Ureter (tissue), 1 donor: ENCODE results near the gene TNNI2. TPM values are rescaled to one million over a fixed set of nuclear protein-coding genes. Genes with fewer than 3 reads are reported as not detected.

Experiments
- DNase-seq: peaks from one replicate; pipeline ENCODE4 v3.0.0-alpha.2; 2020; ENCODE audit warnings: low spot score
- total RNA-seq: library from RNA; stranded (reverse); gene quantifications from one replicate; pipeline ENCODE4 v1.2.4, GENCODE V29; 2023
- donor health status: DM: yes; HTN: yes; CAD: no.

The TNNI2 gene
- total RNA-seq, 1 donor from 2014 or later = 45.0 TPM

DNA sequence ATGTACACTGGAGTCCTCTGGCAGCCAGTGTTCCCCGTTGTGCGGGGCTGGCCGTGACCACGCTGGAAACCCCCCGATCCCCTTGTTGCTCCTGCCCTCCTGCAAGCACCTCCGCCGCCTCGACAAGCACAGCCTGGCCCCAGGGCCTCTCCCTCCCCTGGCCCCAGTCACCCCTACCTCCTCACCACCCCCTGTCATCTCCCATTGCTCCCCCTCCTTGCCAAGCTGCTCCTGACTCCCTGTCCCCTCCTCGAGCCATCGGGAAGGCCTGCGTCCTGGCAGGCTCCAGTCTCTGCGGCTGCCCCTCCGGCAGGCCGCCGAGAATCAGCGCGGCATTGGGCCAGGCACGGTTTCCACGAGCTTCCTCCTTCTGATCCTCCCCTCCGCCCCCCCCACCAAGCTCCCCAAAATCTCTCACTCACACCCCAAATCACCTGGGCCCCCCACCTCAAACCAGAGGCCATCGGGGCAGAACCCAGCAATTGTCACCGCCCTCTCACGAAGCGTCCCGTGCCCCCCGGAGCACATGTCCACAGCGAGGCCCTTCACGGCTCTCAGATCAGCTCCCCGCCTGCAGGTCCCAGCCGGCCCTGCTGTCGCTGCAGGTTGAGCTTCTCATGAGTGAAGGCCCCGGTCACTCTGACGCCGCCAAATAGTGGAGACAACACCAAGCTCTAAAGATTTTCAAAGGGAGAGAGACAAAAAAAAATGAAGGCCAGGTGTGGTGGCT, 8.4 kb downstream of the TNNI2 start:
- DNase-seq = no peak

DNA sequence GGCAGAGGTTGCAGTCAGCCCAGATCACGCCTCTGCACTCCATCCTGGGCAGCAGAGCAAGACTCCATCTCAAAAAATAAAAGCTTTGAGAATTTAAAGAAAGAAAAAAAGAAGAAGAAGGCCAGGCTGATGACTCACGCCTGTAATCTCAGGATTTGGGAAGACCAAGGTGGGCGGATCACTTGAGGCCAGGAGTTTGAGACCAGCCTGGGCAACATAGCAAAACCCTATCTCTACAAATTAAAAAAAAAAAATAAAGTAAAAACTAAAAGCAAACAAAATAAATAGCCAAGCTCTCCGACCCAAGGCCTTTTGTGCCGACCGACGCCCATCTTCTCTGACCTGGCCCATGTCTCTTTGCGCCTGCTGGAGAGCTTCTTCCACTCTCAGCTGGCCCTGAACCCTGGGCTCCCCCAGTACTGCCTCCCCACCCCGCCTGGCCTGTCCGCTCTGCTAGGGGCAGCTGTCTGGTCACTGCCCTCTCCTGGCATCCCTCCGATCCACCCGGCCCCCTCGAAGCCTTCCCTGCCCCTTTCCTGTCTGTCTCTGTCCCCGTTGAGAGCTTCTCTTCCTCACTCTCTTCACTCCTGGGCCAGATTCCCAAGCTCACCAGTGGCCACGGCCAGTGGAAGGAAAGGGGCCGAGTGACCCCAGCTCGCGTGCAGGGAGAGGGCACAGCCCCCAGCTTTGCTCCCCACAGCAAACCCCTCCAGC, 9.3 kb downstream of the TNNI2 start:
- no peak for DNase-seq

DNA sequence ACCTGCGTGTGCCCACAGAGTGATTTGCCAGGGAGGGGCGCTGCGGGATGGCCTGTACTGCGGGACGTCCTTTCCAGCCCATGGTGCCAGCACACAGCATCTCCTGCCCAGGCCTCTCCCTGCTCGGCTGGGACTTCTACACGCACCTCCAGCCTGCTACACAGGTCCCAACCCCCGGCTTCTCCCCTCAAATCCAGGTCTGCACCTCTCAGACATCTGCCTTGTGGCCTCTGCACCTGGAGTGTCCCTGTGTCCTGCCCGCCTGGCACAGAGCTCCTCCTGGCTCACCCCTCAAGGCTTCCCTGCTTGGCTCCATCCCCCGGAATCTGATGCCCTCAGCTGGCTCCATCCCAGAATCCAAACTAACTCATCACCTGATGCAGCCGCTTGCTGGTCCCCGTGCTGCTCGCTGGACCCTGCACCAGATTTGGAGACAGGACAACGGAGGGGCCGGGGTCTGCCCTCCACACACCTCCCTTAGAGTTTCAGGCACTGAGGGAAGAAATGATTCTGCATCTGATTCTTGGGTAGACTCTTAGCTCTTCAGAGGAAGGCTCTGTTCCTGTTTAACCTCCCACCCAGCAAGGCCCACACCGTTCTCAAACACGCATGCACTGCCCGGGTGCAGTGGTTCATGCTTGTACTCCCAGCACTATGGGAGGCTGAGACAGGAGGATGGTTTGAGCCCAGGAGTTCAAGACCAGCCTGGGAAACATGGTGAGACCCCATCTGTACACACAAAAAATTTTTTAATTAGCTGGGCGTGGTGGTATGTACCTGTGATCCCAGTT, 10.1 kb downstream of the TNNI2 start:
- DNase-seq = no peak

DNA sequence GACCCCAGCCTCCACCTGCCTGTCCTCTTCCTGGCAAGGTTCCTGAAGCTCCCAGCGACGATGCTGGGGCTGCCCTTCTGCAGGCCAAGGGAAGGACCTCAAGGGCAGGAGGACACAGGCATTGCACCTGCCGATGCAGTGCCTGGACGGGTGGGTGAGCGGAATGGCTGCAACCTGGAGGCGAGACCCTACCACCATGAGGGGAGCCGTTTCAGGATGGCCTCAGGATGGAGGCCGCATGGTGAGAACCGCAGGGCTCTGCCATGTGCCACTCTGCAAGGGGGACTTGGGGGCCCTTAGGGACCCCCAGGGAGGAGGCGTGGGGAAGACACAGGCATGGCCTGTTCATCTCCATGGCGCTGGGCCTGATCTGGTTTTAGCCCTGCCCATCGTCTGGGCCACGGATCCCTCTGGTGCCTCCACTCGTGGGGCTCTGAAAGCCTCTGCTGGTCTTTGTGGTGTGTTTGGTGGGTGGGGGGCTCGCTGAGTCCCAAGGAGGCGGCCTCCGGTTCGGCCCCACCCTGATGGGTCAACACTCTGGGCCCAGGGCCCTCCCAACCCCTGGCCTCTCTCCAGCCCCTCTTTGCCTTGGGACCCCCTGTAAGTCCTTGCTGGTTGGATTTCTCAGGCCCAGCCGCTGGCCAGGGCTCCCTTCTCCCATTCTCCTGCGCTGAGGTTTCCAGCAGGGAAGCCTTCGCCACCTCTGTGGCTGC, 12.8 kb downstream of the TNNI2 start:
- no peak for DNase-seq

DNA sequence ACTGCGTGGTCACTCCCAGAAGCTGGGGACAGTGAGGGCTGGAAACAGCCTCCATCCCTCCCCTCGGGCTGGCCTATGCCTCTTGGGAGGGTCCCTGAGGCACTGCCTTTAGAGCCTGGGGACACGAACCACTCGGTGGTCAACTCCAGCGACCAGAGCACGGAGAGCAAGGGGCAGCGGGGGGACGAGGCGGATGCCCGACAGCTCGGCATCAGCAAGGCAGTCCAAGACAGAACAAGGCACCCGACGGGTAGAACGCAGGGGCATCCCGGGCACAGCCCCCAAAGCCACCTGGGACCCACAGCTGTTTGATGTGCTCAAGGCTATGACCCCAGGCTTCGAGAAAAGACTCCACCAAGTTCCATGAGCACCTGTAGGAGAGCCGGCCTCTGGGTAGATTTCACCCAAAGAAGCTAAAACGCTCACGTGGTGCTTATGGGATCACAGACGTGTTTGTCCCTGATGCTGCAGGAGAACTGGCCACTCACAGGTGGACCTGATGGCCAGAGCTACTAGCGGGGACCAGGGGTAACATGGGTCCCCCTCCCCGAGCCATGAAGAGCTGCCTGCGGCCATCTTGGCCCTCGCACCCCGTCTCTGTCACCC, 13.6 kb downstream of the TNNI2 start:
- no peak for DNase-seq

DNA sequence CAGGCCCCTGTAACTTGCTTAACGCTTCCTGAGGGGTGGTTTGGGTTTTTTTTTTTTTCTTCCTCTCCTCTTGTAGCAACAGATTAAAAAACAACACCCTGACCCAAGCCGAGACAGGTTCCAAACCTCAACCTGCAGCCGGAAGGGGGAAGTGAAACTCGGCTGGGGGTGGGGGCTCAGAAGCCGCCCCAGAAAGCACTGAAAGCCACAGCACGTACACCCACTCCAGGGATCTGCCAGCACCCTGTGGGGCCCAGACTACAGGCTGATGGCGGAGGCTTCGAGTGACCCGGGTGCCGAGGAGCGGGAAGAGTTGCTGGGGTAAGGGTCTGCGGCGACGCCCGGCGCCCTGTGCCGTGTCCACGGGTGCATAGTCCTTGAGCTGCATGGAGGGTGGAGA, 14.1 kb downstream of the TNNI2 start, which contains the start of gene LSP1:
TSS of gene LSP1 (plus strand) at position 208 of the 400 bp plus-strand sequence. CDS start at position 269, 61 bp downstream.
- DNase-seq = no peak

DNA sequence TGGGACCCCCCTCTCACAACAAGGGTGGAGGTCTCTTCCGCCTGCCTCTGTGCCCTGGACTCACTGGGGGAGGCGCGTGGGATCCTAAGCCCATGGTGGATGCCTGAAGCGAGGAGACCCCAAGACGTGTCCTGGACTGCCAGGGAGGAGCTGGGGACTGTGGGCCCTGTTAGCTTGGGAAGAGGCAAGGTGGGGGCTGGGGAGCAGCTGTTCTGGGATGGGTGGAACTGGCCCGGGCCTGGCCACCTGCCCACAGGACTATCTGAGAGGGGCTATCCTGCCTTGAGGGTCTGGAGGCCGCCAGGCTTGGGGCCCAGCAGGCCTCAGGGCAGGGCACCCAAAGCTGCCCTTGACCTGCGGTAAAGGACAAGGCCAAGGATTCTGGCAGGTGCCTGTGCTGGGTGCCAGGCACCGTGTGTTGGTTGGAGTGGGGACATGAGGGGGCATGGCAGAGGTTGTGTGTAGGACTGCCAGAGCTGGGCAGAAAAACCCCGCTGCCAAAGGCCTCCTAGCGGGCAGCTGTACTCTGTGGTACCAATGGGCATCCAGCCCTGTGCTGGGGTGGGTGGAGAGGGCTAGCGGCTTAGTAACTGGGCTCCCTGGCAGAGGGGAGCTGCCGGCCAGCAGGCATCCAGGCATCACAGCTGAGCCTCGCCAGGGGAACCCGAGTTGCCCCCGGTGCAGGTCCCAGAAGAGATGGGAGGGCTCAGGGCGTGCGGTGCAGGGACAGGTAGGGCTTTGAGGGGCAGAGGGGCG, 14.8 kb downstream of the TNNI2 start:
- DNase-seq = no peak

DNA sequence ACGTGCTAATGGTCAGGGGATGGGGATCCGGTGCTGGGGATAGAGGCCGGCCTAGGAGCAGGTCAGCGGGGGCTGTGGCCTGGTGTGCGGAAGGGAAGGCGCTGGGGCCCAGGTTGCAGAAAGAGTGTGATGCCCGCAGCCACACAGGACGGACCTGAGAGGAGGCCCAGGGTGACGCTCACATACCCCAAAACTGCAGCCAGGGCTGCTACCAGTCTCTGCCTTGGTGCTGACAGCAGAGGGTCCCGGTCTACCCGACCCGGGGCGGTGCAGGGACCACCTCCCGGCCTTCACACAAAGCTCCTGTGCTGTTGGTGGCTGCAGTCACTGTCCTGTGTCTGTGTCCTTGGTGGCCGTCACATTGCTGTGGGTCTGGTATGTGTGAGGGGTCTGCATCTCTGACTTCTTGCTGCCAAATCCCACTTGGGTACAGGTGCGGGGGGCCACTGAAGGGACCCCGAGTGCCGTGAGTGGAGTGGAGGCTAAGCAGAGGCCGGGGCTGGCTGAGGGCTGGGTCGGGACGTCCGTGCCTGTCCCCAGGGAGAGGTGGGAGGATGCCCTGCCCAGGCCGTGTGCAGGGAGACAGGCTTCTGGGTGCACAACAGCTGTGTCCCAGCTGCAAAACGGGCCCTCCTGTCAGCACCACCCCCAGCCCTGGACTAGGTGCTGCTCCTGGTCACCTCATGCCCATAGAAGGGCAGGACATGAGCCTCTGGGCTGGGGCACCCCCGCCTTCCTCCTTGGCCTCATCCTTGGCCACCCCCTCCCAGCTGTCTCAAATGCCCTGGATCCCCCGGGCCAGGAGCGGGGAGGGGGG, 15.6 kb downstream of the TNNI2 start:
- DNase-seq = no peak

DNA sequence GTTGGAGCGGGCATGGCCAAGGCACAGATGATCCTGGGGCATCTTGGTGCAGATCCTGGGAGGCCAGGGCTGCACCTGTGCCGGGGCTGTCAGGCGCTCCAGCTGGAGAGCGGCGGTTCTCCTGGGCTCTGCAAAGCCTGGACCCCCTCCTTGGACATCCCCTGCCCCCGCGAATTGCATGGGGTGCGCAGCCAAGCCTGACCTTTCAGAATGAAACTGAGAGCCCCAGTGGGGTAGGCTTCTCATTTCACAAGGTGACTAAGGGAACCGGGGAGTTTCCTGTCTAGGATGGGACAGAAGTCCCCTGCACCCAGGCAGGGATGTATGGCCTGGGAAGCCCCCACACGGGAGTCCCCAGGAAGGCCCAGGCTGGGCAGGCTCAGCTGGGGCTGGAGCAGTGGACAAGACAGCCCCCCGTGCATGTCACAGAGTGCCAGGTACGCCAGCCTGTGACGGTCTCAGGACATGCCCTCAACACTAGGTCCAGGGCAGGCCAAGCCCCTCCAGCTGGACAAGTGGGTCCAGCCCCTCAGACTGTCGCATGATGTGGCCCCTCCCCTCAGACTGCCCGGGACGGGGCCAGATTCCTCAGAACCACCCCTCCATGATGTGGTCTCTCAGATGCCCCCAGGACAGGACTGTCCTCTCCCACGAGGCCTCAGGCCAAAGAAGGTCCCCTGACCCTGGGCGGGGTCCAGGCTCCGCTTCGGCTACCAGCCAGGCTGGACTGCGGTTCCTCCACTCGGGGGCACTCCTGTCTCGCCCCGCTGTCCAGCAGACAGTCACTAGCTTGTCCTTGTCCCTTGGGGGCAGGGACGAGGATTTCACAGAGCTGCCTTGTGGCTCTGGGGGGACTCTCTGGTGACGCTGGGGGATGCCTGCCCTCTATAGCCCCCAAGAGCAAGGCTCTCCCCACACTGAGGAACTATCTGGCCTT, 16.4 kb downstream of the TNNI2 start:
- DNase-seq = no peak

DNA sequence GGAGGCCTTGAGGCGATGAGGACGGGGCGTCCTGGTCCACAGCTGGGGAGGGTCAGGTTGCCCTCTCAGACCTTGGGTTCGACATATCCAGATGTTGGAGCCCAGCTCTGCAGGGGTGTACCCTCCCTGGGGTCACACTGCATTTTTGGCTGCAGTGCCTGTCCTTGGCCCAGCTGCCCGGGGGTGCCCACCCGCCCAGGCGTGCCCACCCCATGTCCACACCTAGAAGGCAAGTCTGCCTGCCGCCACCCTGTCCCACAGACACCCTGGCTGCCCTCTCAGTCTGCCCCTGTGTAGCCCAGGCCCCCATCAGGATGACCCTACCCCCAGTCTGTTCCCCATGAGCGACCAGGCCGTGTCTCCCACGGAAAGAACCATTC, 17.1 kb downstream of the TNNI2 start:
- no peak for DNase-seq

DNA sequence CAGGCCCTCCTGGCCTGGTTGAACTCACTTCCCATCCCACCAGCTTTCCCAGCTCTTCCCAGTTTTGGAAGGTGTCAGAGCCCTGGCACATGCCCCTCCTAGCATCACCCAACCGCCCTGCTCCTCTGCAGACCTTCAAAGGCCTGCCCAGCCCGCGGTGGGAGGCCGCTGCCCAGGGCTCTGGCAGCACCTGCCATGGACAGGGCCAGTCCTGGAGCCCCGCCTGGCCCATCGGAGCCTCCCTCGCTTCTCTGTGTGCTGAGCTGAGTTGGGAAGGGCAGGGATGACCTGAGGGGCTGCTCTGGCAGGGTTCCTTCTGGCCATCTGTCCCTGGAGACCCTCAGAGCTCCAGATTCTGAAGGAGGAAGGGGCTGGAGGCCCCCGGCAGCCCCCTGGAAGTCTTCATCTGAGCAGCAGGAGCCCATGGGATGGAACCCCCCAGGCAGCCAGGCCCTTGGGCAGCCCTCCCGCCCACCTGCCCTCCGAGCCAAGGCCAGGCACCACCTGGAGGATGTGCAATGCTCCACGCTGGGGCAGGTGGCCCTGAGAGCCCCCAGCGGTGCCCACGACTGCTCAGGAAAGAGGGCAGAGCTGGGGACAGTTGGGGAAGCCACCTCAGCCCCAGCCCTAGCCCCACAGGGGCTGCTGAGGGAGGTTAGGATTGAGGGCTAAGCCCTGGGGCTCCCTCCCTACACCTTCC, 17.7 kb downstream of the TNNI2 start:
- no peak for DNase-seq

DNA sequence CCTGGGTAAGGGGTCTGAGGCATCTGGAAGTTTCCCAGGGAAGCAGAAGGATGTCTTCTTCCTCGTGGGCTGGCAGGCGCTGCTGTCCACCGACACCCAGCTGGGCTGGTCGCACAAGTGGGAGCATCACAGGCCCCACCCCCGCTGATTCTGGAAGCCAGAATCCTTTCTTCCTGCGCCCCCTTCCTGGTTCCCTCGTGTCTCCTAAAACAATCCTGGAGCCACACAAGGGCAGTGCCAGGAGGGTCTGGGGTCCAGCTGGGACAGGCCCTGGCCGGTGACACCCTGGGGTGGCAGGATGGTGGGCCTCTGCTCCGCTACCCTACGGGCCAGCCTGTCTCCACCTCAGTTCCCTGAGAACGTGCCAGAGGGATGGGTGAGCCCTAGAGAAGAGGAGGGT, 18.3 kb downstream of the TNNI2 start:
- no peak for DNase-seq

DNA sequence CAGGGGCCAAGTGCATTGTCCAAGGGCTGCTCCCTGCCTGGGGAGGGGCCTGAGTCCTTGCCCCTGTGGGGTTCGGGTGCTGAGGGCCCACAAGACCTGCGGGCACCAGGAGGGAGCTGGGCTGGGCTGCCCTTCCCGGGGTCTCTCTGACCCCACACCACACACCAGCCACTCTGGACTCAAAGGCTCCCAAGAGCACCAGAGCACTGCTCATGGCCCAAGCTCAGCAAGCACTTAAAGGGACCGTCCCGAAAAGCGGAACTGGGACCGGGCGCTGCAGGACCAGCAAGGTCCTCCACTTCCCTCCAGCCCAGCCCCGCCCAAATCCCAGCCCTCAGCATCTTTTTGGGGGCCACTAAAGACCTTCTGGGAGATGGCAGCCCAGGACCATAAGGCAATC, 19.4 kb downstream of the TNNI2 start:
- no peak for DNase-seq

DNA sequence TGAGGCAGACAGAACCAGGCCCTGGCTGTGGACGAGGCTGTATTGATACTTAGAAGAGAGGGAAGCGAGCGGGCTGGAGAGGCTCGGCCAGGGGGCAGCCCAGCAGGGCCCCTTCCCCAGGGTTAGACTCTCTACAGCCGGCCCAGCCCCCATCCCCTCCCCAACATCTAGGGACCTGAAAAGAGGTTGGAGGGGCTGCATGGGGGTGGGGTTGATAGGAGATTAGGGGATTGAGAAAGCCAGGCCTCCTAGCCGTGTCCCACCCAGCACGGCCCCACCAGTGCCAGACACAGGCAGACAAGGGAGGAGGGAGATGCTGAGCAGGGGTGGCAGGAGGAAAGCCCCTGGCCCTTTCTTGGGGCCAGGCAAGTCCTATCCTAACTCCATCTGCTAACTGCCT, 19.8 kb downstream of the TNNI2 start:
- DNase-seq = no peak

DNA sequence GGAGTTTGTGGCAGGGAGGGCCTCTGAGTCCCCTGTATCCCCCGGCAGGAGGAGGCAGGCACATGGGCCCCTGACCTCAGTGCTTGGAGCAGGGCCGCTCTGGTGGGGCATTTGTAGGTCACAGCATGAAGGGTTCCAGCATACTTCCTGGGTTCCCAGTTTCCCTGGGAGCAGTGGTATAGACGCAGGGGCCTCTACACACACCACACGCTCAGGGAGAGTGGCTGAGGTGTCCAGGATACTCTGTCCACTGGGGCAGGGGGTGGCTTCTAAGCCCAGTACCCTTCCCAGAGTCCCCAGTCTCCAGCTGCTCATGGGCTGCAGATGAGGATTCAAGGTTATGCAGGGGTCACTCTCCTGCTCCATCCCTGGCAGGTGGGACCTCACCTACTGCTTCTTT, 20.2 kb downstream of the TNNI2 start:
- DNase-seq = no peak

DNA sequence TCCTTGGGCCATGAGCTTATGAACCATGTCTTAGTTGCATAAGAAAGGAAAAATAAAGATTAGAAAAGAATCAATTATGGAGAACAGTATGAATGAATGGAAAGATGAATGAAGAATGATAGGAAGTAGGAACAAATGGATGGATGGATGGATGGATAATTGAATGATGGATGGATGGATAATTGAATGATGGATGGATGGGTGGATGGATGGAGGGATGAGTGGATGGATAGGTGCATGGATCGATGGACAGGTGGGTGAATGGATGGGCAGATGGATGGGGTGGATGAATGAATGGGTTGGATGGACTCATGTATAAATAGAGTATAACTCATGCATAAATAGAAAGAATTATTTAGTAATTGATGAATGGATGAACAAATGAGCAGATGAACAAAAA, 21.3 kb downstream of the TNNI2 start:
- no peak for DNase-seq

DNA sequence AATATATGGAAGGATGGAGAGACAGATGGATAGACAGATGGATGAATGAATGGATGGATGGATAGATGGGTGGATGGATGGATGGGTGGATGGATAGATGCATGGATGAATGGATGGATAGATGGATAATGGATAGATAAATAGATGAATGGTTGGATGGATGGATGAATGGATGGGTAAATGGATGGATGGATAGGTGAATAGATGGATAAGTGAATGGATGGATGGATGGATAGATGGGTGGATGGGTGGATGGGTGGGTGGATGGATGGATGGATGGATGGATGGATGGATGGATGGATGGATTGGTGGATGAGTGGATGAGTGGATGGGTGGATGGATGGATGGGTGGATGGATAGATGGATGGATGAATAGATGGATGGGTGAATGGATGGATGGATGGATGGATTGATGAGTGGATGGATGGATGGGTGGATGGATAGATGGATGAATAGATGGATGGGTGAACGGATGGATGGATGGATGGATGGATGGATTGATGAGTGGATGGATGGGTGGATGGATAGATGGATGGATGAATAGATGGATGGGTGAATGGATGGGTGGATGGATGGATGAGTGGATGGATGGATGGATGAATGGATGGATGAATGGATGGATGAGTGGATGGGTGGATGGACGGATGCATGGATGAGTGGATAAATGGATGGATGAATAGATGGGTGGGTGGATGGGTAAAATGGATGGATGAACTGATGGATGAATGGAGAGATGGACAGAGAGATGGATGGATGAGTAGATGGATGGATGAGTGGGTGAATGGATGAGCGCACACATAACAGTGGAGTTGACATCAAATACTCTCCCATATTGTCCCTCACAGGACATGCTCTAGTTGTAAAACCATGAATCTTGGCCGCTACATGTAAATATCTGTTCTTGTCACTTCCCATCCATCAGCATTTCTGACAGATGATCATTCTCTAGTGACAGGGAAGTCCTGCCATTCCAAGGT, 22.9 kb downstream of the TNNI2 start:
- DNase-seq = no peak
